ENCODE results near the gene EXOSC10.
"Not testable (repeated sequence)": the region's sequence is repeated elsewhere in the genome, so short reads cannot be mapped to it uniquely, and the experiment has no call there.

Gene EXOSC10

GRCh38 chr1:11044086-11044848 lies 55.4 kb downstream of the EXOSC10 start:
- DNase-seq (ENCODE audit: low read depth), result no peak

- no peak for DNase-seq (ENCODE audit: low read depth)
Measured at GRCh38 chr1:11042995-11043874, 56.4 kb downstream of the EXOSC10 start.

- no peak for DNase-seq (ENCODE audit: low read depth)
Measured at GRCh38 chr1:11042065-11042464, 57.6 kb downstream of the EXOSC10 start.

- no peak for DNase-seq (ENCODE audit: low read depth)
Measured at GRCh38 chr1:11041048-11041447, 58.6 kb downstream of the EXOSC10 start.

GRCh38 chr1:11040105-11040429 lies 59.6 kb downstream of the EXOSC10 start:
- not testable (repeated sequence) for DNase-seq (ENCODE audit: low read depth)

GRCh38 chr1:11039351-11040104 lies 60.1 kb downstream of the EXOSC10 start:
- no peak for DNase-seq (ENCODE audit: low read depth)

GRCh38 chr1:11037740-11038182 lies 61.9 kb downstream of the EXOSC10 start:
- peak; percentile 68 for DNase-seq (ENCODE audit: low read depth)

- not testable (repeated sequence) for DNase-seq (ENCODE audit: low read depth)
Measured at GRCh38 chr1:11037019-11037739, 62.5 kb downstream of the EXOSC10 start.

GRCh38 chr1:11031624-11032262 lies 67.9 kb downstream of the EXOSC10 start:
- no peak for DNase-seq (ENCODE audit: low read depth)

- no peak for DNase-seq (ENCODE audit: low read depth)
Measured at GRCh38 chr1:11030865-11031264, 68.8 kb downstream of the EXOSC10 start.

- DNase-seq (ENCODE audit: low read depth), result no peak
Measured at GRCh38 chr1:11028018-11028417, 71.7 kb downstream of the EXOSC10 start.

- no peak for DNase-seq (ENCODE audit: low read depth)
Measured at GRCh38 chr1:11027316-11027715, 72.4 kb downstream of the EXOSC10 start.

GRCh38 chr1:11026903-11027302 lies 72.8 kb downstream of the EXOSC10 start:
- no peak for DNase-seq (ENCODE audit: low read depth)

- no peak for DNase-seq (ENCODE audit: low read depth)
Measured at GRCh38 chr1:11026052-11026451, 73.6 kb downstream of the EXOSC10 start.

- DNase-seq (ENCODE audit: low read depth), result no peak
Measured at GRCh38 chr1:11025618-11026017, 74.1 kb downstream of the EXOSC10 start.

- DNase-seq (ENCODE audit: low read depth), result no peak
Measured at GRCh38 chr1:11024874-11025203, 74.8 kb downstream of the EXOSC10 start.

GRCh38 chr1:11024154-11024873 lies 75.4 kb downstream of the EXOSC10 start:
- no peak for DNase-seq (ENCODE audit: low read depth)

- DNase-seq (ENCODE audit: low read depth), result no peak
Measured at GRCh38 chr1:11023201-11023600, 76.5 kb downstream of the EXOSC10 start.

- no peak for DNase-seq (ENCODE audit: low read depth)
Measured at GRCh38 chr1:11019971-11020370, 79.7 kb downstream of the EXOSC10 start.

GRCh38 chr1:11019358-11019757 lies 80.3 kb downstream of the EXOSC10 start:
- DNase-seq (ENCODE audit: low read depth), result not testable (repeated sequence)

All from stromal cell of bone marrow (primary cell).